H1 (cell line): ENCODE data around the gene NUDT3. TPM values are rescaled to one million over a fixed set of nuclear protein-coding genes. Genes with fewer than 3 reads are reported as not detected.

Source experiments
- CTCF ChIA-PET: fragments of 300-600 bp; sonication (Branson Sonifier 250); formaldehyde crosslinking; loops from one replicate; lab custom pipeline; 2021; ENCODE audit not compliant: partially characterized antibody; lab: Charles Lee
- POLR2A ChIA-PET: fragments of 300-600 bp; sonication (Branson Sonifier 250); formaldehyde crosslinking; loops from one replicate; lab custom pipeline; 2021; ENCODE audit warnings: inconsistent platforms; ENCODE audit not compliant: partially characterized antibody; lab: Charles Lee
- DNase-seq, 2 experiments: peaks; one replicate each; pipeline versions ENCODE4 v3.0.0 to v3.0.0-alpha.2; 2010 to 2022; ENCODE audit warnings: low spot score in 2 of 2, low read depth in 1 of 2, mixed read lengths in 1 of 2
- FAIRE-seq: peaks from 2 replicates; lab custom pipeline; 2011; peaks lifted over from hg19 to GRCh38; lab: Jason Lieb, UNC
- H2AFZ ChIP-seq: 2 replicates; pipeline ENCODE4 v1.8.1; 2012; ENCODE audit warnings: low read length, inconsistent platforms
- H2AK5ac ChIP-seq: 2 replicates; pipeline ENCODE4 v1.6.1; 2013; ENCODE audit warnings: low read depth, low read length
- H2BK120ac ChIP-seq: replicated peaks from 2 replicates; pipeline ENCODE3; 2013; ENCODE audit warnings: low read depth, low read length, inconsistent platforms
- H2BK12ac ChIP-seq: 2 replicates; pipeline ENCODE4 v1.6.1; 2013; ENCODE audit warnings: low read depth, low read length
- H2BK15ac ChIP-seq: 2 replicates; pipeline ENCODE4 v1.6.1; 2013; ENCODE audit warnings: low read length
- H2BK20ac ChIP-seq: 2 replicates; pipeline ENCODE4 v1.6.1; 2013; ENCODE audit warnings: low read length
- H2BK5ac ChIP-seq: 2 replicates; pipeline ENCODE4 v1.6.1; 2013; ENCODE audit warnings: low read depth, low read length
- H3K14ac ChIP-seq: 2 replicates; pipeline ENCODE4 v1.6.1; 2013; ENCODE audit warnings: inconsistent platforms; ENCODE audit not compliant: insufficient read length
- H3K18ac ChIP-seq: 2 replicates; pipeline ENCODE4 v1.6.1; 2013; ENCODE audit warnings: low read length; ENCODE audit errors: extremely low read depth
- H3K23ac ChIP-seq: 2 replicates; pipeline ENCODE4 v1.6.1; 2013; ENCODE audit warnings: inconsistent platforms; ENCODE audit not compliant: insufficient read length
- H3K23me2 ChIP-seq: 2 replicates; pipeline ENCODE4 v1.6.1; 2013; ENCODE audit warnings: low read depth, low read length
- H3K27ac ChIP-seq: 2 replicates; pipeline ENCODE4 v1.6.1; 2011; ENCODE audit warnings: low read depth, low read length, inconsistent platforms
- H3K27me3 ChIP-seq, 4 experiments: replicated peaks in 1 of 4; 1 replicate in 1 of 4; 2 replicates in 3 of 4; pipeline versions ENCODE4 v1.6.1 to v1.8.1; 2011 to 2013; ENCODE audit warnings: low read length in 3 of 4, mild to moderate bottlenecking in 3 of 4, inconsistent platforms in 2 of 4, mixed read lengths in 2 of 4, moderate library complexity in 1 of 4; ENCODE audit not compliant: control insufficient read depth in 3 of 4, insufficient read depth in 3 of 4; ENCODE audit errors: extremely low read depth in 1 of 4
- H3K36me3 ChIP-seq, 4 experiments: 2 replicates each; pipeline versions ENCODE4 v1.6.1 to v1.8.1; 2011 to 2013; ENCODE audit warnings: mild to moderate bottlenecking in 4 of 4, low read length in 3 of 4, moderate library complexity in 2 of 4, control low read depth in 1 of 4, inconsistent platforms in 1 of 4; ENCODE audit not compliant: insufficient read depth in 4 of 4, control insufficient read depth in 2 of 4
- H3K4ac ChIP-seq: replicated peaks from 2 replicates; pipeline ENCODE3; 2013; ENCODE audit warnings: low read length, low read depth, mixed read lengths, inconsistent platforms; ENCODE audit not compliant: insufficient read length
- H3K4me1 ChIP-seq, 4 experiments: replicated peaks in 1 of 4; 1 replicate in 1 of 4; 2 replicates in 3 of 4; pipeline versions ENCODE4 v1.6.1 to v1.8.1; 2011 to 2013; ENCODE audit warnings: low read length in 3 of 4, inconsistent platforms in 2 of 4, mixed read lengths in 1 of 4; ENCODE audit not compliant: insufficient read depth in 4 of 4, control insufficient read depth in 3 of 4
- H3K4me2 ChIP-seq, 2 experiments: 2 replicates each; pipeline versions ENCODE4 v1.6.1 to v1.8.1; 2011 to 2013; ENCODE audit warnings: low read depth in 2 of 2, low read length in 2 of 2, control low read depth in 1 of 2, inconsistent platforms in 1 of 2, mild to moderate bottlenecking in 1 of 2; ENCODE audit not compliant: insufficient read depth in 1 of 2
- H3K4me3 ChIP-seq, 4 experiments: fragments of 200-600, 300-600 bp in 1 of 4; sonication (generic), shearing (Covaris generic), sonication (Bioruptor Twin) in 1 of 4; 2 replicates each; pipeline versions ENCODE4 v1.5.1 to v1.8.1; 2011 to 2016; ENCODE audit warnings: low read length in 4 of 4, low read depth in 3 of 4, control low read depth in 2 of 4, inconsistent platforms in 2 of 4, mild to moderate bottlenecking in 2 of 4, mixed read lengths in 1 of 4, moderate library complexity in 1 of 4; ENCODE audit not compliant: insufficient read depth in 2 of 4; ENCODE audit errors: extremely low read depth in 1 of 4
- H3K56ac ChIP-seq: replicated peaks from 2 replicates; pipeline ENCODE3; 2013; ENCODE audit warnings: low read depth, mild to moderate bottlenecking, mixed read lengths, low read length, inconsistent platforms; ENCODE audit not compliant: insufficient read length
- H3K79me1 ChIP-seq: 2 replicates; pipeline ENCODE4 v1.6.1; 2013; ENCODE audit warnings: low read depth, low read length, control low read depth
- H3K79me2 ChIP-seq, 2 experiments: 2 replicates each; pipeline versions ENCODE4 v1.6.1 to v1.8.1; 2012 to 2013; ENCODE audit warnings: low read length in 2 of 2, mild to moderate bottlenecking in 2 of 2, inconsistent platforms in 1 of 2; ENCODE audit not compliant: insufficient read depth in 2 of 2, control insufficient read depth in 1 of 2
- H3K9ac ChIP-seq, 4 experiments: replicated peaks in 1 of 4; 1 replicate in 1 of 4; 2 replicates in 3 of 4; pipeline versions ENCODE4 v1.6.1 to v1.8.1; 2011 to 2013; ENCODE audit warnings: low read depth in 3 of 4, low read length in 3 of 4, control low read depth in 2 of 4, mild to moderate bottlenecking in 2 of 4, moderate library complexity in 2 of 4, inconsistent platforms in 1 of 4; ENCODE audit errors: extremely low read depth in 1 of 4
- H3K9me3 ChIP-seq, 2 experiments: 2 replicates each; pipeline versions ENCODE4 v1.6.1 to v1.8.1; 2012 to 2013; ENCODE audit warnings: mild to moderate bottlenecking in 2 of 2, moderate library complexity in 2 of 2, control low read depth in 1 of 2, inconsistent platforms in 1 of 2, low read depth in 1 of 2, low read length in 1 of 2, mixed read lengths in 1 of 2; ENCODE audit not compliant: insufficient read depth in 2 of 2
- H4K20me1 ChIP-seq, 2 experiments: replicated peaks in 1 of 2; 2 replicates each; pipeline versions ENCODE3 to v1.8.1; 2011 to 2013; ENCODE audit warnings: inconsistent platforms in 2 of 2, low read length in 2 of 2, mild to moderate bottlenecking in 1 of 2; ENCODE audit not compliant: insufficient read depth in 2 of 2, control insufficient read depth in 1 of 2
- H4K5ac ChIP-seq: 2 replicates; pipeline ENCODE4 v1.6.1; 2013; ENCODE audit warnings: low read length, low read depth, mixed read lengths, inconsistent platforms; ENCODE audit not compliant: insufficient read length
- H4K8ac ChIP-seq: 2 replicates; pipeline ENCODE4 v1.8.0; 2013; ENCODE audit warnings: mild to moderate bottlenecking, moderate library complexity, low read length, inconsistent platforms; ENCODE audit not compliant: insufficient read depth; ENCODE audit errors: extremely low read depth
- H4K91ac ChIP-seq: replicated peaks from 2 replicates; pipeline ENCODE3; 2013; ENCODE audit warnings: low read length, mixed read lengths, inconsistent platforms; ENCODE audit not compliant: insufficient read length
- WGBS, 2 experiments: shearing (Covaris generic) in 1 of 2; methylation state at CpG; one replicate each; pipeline versions ENCODE4 v1.1.6 to v1.1.7; 2013 to 2015; ENCODE audit warnings: low lambda C conversion rate in 2 of 2, mixed read lengths in 2 of 2, inconsistent platforms in 1 of 2, low coverage in 1 of 2, missing lambda C conversion rate in 1 of 2; ENCODE audit not compliant: insufficient replicate concordance in 2 of 2, insufficient coverage in 1 of 2, insufficient read length in 1 of 2; ENCODE audit errors: extremely low coverage in 1 of 2, missing lambda C conversion rate in 1 of 2; 5-methylcytosine and 5-hydroxymethylcytosine counted together
- polyA plus RNA-seq, 7 experiments: library from polyadenylated mRNA; depleted of rRNA in 3 of 7; stranded (reverse) in 5 of 7; unstranded in 2 of 7; fragments of >200 nt in 5 of 7; fragments of 200-250 nt in 2 of 7; gene quantifications; 1 replicate in 5 of 7; 2 replicates in 1 of 7; 4 replicates in 1 of 7; pipeline versions ENCODE4 v1.2.1 to v1.2.3, GENCODE V29; 2011 to 2013; ENCODE audit warnings: missing spikeins in 2 of 7, mixed read lengths in 2 of 7
- total RNA-seq: library from RNA; stranded (reverse); fragmentation: NEBNext Ultra II Directional; extraction: Animal tissue kit (Norgen Biotek cat#: 25700); gene quantifications from 2 replicates; pipeline ENCODE4 v1.2.1, GENCODE V29; 2021

NUDT3 gene
- total and polyA plus RNA-seq, 2 of the 8 experiments (the other 6 are each of a cell fraction or from before 2014, with no cell fraction given) = 14.1 to 36.9 TPM

GRCh38 chr6:34249469-34250261 is 142.8 kb downstream of the NUDT3 start:
- H3K4me3 ChIP-seq = peak overlapping the region; percentile 44 to 73 (median 63)
- H4K5ac ChIP-seq = peak overlapping the region; percentile 75
- no peaks in the 10 kb centered on the region for H3K79me2 ChIP-seq
- ChIA-PET POLR2A (interaction anchor here (0.6 to 11.0 kb wide), 19 partner anchors 9 to 495 kb away, joined by 3 to 212 read pairs (median 5); partner anchors contain the start of genes HMGA1, NUDT3 and RPS10), CTCF (interaction anchor here (0.6 to 5.8 kb wide), 58 partner anchors 9 to 557 kb away, joined by 3 to 62 read pairs (median 4); partner anchors contain the start of genes NUDT3 and RPS10)
- peaks cover 0 to 4% (median 1%) of the 10 kb centered on the region in 4 experiments; a peak in 3 of 8 replicates for H3K36me3 ChIP-seq
- 57% methylated on average over 18 of the region's 18 CpGs; no CpG with 5 or more reads in 1 of the 2 experiments for WGBS, 2 experiments
- H2AFZ ChIP-seq = peak overlapping the region; percentile 19; the same call in 1 of the 2 replicates
- peak overlapping the region in 3 of 4 experiments; percentile 28 to 73 (median 38); a peak in 2 of 7 replicates for H3K9ac ChIP-seq
- FAIRE-seq (no peak), DNase-seq (no peak)
- no peak overlapping the region for H2BK20ac ChIP-seq
- peak overlapping the region; percentile 78 for H2BK120ac ChIP-seq
- H3K27me3 ChIP-seq = no peaks in the 10 kb centered on the region; a peak in 2 of 7 replicates
- no peak overlapping the region; the same call in 1 of the 2 replicates for H2BK5ac ChIP-seq
- peak overlapping the region; percentile 80; the same call in 1 of the 2 replicates for H4K8ac ChIP-seq
- H2AK5ac ChIP-seq = no peak overlapping the region
- H4K20me1 ChIP-seq = peaks cover 12 to 19% of the 10 kb centered on the region in 2 experiments
- peak overlapping the region; percentile 1 to 70 for H3K4me2 ChIP-seq
- peak overlapping the region; percentile 61; the same call in 1 of the 2 replicates for H2BK15ac ChIP-seq
- H3K9me3 ChIP-seq = no peaks in the 10 kb centered on the region
- peak overlapping the region; percentile 93 for H3K18ac ChIP-seq
- no peak overlapping the region for H3K23ac ChIP-seq
- no peak overlapping the region for H3K27ac ChIP-seq
- no peak overlapping the region for H3K14ac ChIP-seq
- peak overlapping the region; percentile 64 for H3K56ac ChIP-seq
- H3K4ac ChIP-seq = peak overlapping the region; percentile 69
- peaks cover 0 to 9% (median 6%) of the 10 kb centered on the region in 4 experiments; a peak in 5 of 7 replicates for H3K4me1 ChIP-seq
- H3K23me2 ChIP-seq = peaks cover 7% of the 10 kb centered on the region
- H4K91ac ChIP-seq = peak overlapping the region; percentile 93
- no peak overlapping the region for H2BK12ac ChIP-seq
- no peaks in the 10 kb centered on the region for H3K79me1 ChIP-seq
